Astrocyte (in vitro differentiated cells and primary cell): Measurements from ENCODE around the gene TXNDC17. TPM values are rescaled to one million over a fixed set of nuclear protein-coding genes. Genes with fewer than 3 reads are reported as not detected.

ENCODE experiments used
- DNase-seq: peaks from one replicate; pipeline ENCODE4 v3.0.0-alpha.2; 2010; ENCODE audit warnings: low read depth
- FAIRE-seq: peaks from 2 replicates; lab custom pipeline; 2011; peaks lifted over from hg19 to GRCh38; lab: Jason Lieb, UNC
- H2AFZ ChIP-seq: 2 replicates; pipeline ENCODE4 v1.6.0; 2012; ENCODE audit warnings: low read depth, low read length, inconsistent platforms
- H3K27ac ChIP-seq: 2 replicates; pipeline ENCODE4 v1.5.1; 2011; ENCODE audit warnings: low read depth, low read length, inconsistent platforms
- H3K27me3 ChIP-seq: 2 replicates; pipeline ENCODE4 v1.6.0; 2011; ENCODE audit warnings: low read length, inconsistent platforms; ENCODE audit not compliant: insufficient read depth
- H3K36me3 ChIP-seq: 2 replicates; pipeline ENCODE4 v1.5.1; 2011; ENCODE audit warnings: low read length, inconsistent platforms; ENCODE audit not compliant: insufficient read depth
- H3K4me1 ChIP-seq: 2 replicates; pipeline ENCODE4 v1.5.1; 2011; ENCODE audit warnings: low read length, inconsistent platforms; ENCODE audit not compliant: insufficient read depth
- H3K4me2 ChIP-seq: 2 replicates; pipeline ENCODE4 v1.6.0; 2012; ENCODE audit warnings: low read length, inconsistent platforms
- H3K4me3 ChIP-seq: 2 replicates; pipeline ENCODE4 v1.5.1; 2011; ENCODE audit warnings: low read depth, mild to moderate bottlenecking, low read length, inconsistent platforms; ENCODE audit not compliant: insufficient read depth
- H3K79me2 ChIP-seq: 2 replicates; pipeline ENCODE4 v1.6.0; 2012; ENCODE audit warnings: mild to moderate bottlenecking, low read length, inconsistent platforms; ENCODE audit not compliant: insufficient read depth
- H3K9ac ChIP-seq: 2 replicates; pipeline ENCODE4 v1.6.0; 2012; ENCODE audit warnings: mild to moderate bottlenecking, low read length, inconsistent platforms
- H3K9me3 ChIP-seq: 2 replicates; pipeline ENCODE4 v1.5.1; 2012; ENCODE audit warnings: low read depth, mild to moderate bottlenecking, low read length, inconsistent platforms; ENCODE audit not compliant: insufficient read depth
- H4K20me1 ChIP-seq: 2 replicates; pipeline ENCODE4 v1.6.0; 2012; ENCODE audit warnings: low read length, inconsistent platforms; ENCODE audit not compliant: insufficient read depth
- H3K27ac Mint-ChIP-seq: one replicate; pipeline ENCODE4 v1.8.0; 2021; ENCODE audit warnings: mild to moderate bottlenecking, mixed read lengths; ENCODE audit not compliant: unreplicated experiment
- H3K27me3 Mint-ChIP-seq: one replicate; pipeline ENCODE4 v1.8.0; 2021; ENCODE audit warnings: low read depth, mixed read lengths; ENCODE audit not compliant: unreplicated experiment
- H3K36me3 Mint-ChIP-seq: one replicate; pipeline ENCODE4 v1.8.0; 2021; ENCODE audit warnings: low read depth, mixed read lengths; ENCODE audit not compliant: unreplicated experiment
- H3K4me1 Mint-ChIP-seq: one replicate; pipeline ENCODE4 v1.8.0; 2021; ENCODE audit warnings: low read depth, mixed read lengths; ENCODE audit not compliant: unreplicated experiment
- H3K4me3 Mint-ChIP-seq: one replicate; pipeline ENCODE4 v1.8.0; 2021; ENCODE audit warnings: mild to moderate bottlenecking, moderate library complexity, mixed read lengths; ENCODE audit not compliant: unreplicated experiment
- H3K9me3 Mint-ChIP-seq: one replicate; pipeline ENCODE4 v1.8.0; 2021; ENCODE audit warnings: mild to moderate bottlenecking, mixed read lengths; ENCODE audit not compliant: unreplicated experiment
- CTCF ChIP-seq: IDR thresholded peaks from 2 replicates; pipeline ENCODE4 v1.5.1; 2011; ENCODE audit warnings: low read depth, mild to moderate bottlenecking, inconsistent platforms, low read length, moderate library complexity; ENCODE audit not compliant: insufficient read depth
- EZH2 ChIP-seq: IDR thresholded peaks from 2 replicates; pipeline ENCODE4 v1.6.1; 2012; ENCODE audit warnings: mild to moderate bottlenecking, low read length, inconsistent platforms; ENCODE audit not compliant: insufficient read depth
- total RNA-seq: library from RNA; stranded (reverse); gene quantifications from 2 replicates; pipeline ENCODE4 v1.2.1, GENCODE V29; 2021

The TXNDC17 gene
- total RNA-seq, 1 donor from 2014 or later, result 158 TPM

GRCh38 chr17:6632530-6632929, 8.3 kb upstream of the TXNDC17 start:
- Mint-ChIP-seq H3K4me1 (peaks cover 1% of the 10 kb centered on the region), H3K27me3 (no peaks in the 10 kb centered on the region), H3K27ac (no peak overlapping the region), H3K36me3 (peaks cover 19% of the 10 kb centered on the region), H3K9me3 (no peaks in the 10 kb centered on the region), H3K4me3 (no peak overlapping the region)
- Histone ChIP-seq H3K27me3 (no peaks in the 10 kb centered on the region), H2AFZ (no peak overlapping the region), H3K79me2 (peaks cover 16% of the 10 kb centered on the region), H3K4me2 (no peak overlapping the region), H3K4me3 (no peak overlapping the region), H3K27ac (no peak overlapping the region), H3K9me3 (no peaks in the 10 kb centered on the region), H3K36me3 (peaks cover 28% of the 10 kb centered on the region), H3K4me1 (no peaks in the 10 kb centered on the region), H3K9ac (no peak overlapping the region), H4K20me1 (peaks cover 35% of the 10 kb centered on the region)
- no peak for TF ChIP-seq EZH2
- TF ChIP-seq CTCF, result no peak
- FAIRE-seq (no peak), DNase-seq (no peak)

DNA sequence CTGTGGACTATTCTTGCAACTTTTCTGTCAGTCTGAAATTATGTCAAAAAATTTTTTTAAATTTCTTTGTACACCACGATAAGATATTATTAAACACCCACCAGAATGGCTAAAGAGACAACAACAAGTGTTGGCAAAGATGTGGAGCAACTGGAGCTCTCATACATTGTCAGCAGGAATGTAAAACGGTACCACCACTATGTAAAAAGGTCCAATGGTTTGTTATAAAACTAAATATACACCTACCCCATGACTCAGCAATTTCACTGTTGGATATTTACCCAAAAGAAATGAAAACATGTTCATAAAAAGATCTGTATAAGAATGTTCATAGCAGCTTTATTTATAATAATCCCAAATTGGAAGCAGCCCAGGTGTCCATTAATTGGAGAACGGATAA, 7.6 kb upstream of the TXNDC17 start:
- no peaks in the 10 kb centered on the region for H3K27me3 Mint-ChIP-seq
- H3K4me3 Mint-ChIP-seq, result no peak overlapping the region
- no peaks in the 10 kb centered on the region for H3K27me3 ChIP-seq
- DNase-seq (no peak), FAIRE-seq (no peak)
- H3K27ac Mint-ChIP-seq, result no peak overlapping the region
- H4K20me1 ChIP-seq, result peaks cover 36% of the 10 kb centered on the region
- H3K9me3 ChIP-seq, result no peaks in the 10 kb centered on the region
- no peak overlapping the region for H3K4me3 ChIP-seq
- H3K36me3 ChIP-seq, result peaks cover 26% of the 10 kb centered on the region
- TF ChIP-seq EZH2, result no peak
- TF ChIP-seq CTCF, result no peak
- no peaks in the 10 kb centered on the region for H3K4me1 ChIP-seq
- H3K4me1 Mint-ChIP-seq, result peaks cover 2% of the 10 kb centered on the region
- no peaks in the 10 kb centered on the region for H3K9me3 Mint-ChIP-seq
- H3K4me2 ChIP-seq, result no peak overlapping the region
- H3K27ac ChIP-seq, result no peak overlapping the region
- H3K9ac ChIP-seq, result no peak overlapping the region
- H3K79me2 ChIP-seq, result peaks cover 23% of the 10 kb centered on the region
- no peak overlapping the region for H2AFZ ChIP-seq
- H3K36me3 Mint-ChIP-seq, result peaks cover 19% of the 10 kb centered on the region

DNA sequence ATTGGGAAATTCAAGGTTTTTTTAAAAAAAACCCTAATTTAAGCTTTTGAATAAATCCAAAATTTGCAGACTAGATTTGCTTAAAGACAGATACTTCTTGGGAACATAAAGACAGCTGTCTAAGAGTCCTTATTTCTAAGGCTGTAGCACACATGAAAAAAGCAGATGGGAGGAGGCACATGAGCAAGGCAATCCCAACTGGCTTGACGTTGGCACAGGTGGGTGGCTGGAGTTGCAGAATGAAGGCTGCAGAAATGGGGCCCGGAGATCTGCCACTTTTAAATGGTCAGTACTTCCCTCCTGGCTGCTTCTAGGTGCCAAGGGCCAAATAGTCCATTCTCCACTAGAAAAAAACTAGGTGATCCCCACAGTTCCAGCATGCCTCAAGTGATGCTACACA, 4.8 kb upstream of the TXNDC17 start:
- H3K4me3 Mint-ChIP-seq, result no peak overlapping the region
- no peaks in the 10 kb centered on the region for H3K27me3 ChIP-seq
- H3K27ac ChIP-seq, result no peak overlapping the region
- H3K27me3 Mint-ChIP-seq, result no peaks in the 10 kb centered on the region
- H3K4me1 Mint-ChIP-seq, result peaks cover 9% of the 10 kb centered on the region
- peaks cover 15% of the 10 kb centered on the region for H3K36me3 ChIP-seq
- H3K79me2 ChIP-seq, result peaks cover 42% of the 10 kb centered on the region
- no peak overlapping the region for H3K9ac ChIP-seq
- no peak overlapping the region for H3K27ac Mint-ChIP-seq
- H3K9me3 Mint-ChIP-seq, result no peaks in the 10 kb centered on the region
- peaks cover 20% of the 10 kb centered on the region for H3K36me3 Mint-ChIP-seq
- FAIRE-seq, result no peak
- H3K4me2 ChIP-seq, result no peak overlapping the region
- DNase-seq, result no peak
- no peak overlapping the region for H2AFZ ChIP-seq
- TF ChIP-seq EZH2 (no peak), CTCF (no peak)
- H4K20me1 ChIP-seq, result peaks cover 41% of the 10 kb centered on the region
- no peaks in the 10 kb centered on the region for H3K9me3 ChIP-seq
- H3K4me1 ChIP-seq, result peaks cover 10% of the 10 kb centered on the region
- no peak overlapping the region for H3K4me3 ChIP-seq
